ENCODE measurements around the gene OLFM1.

Gene OLFM1

GRCh38 chr9:135096408-135096895 lies 9.0 kb downstream of the OLFM1 start:
- TF ChIP-seq SIN3A (IDR thresholded peaks at IDR 0.05; ENCODE audit: borderline replicate concordance, insufficient read depth, low read length) (no peak), POLR2AphosphoS5 (IDR thresholded peaks at IDR 0.05; ENCODE audit: low read depth, low read length) (no peak), REST (IDR thresholded peaks at IDR 0.05; ENCODE audit: insufficient read depth in 1 of 2, low read depth in 2 of 2, low read length in 2 of 2) (no peak), TAF1 (IDR thresholded peaks at IDR 0.05; ENCODE audit: borderline replicate concordance, insufficient read depth, low read length) (no peak), FOXP2 (optimal IDR thresholded peaks at IDR 0.05; ENCODE audit: borderline replicate concordance, extremely low read depth, extremely low read length, insufficient read depth) (no peak)

GRCh38 chr9:135098400-135099105 lies 11.1 kb downstream of the OLFM1 start:
- no peak for TF ChIP-seq SIN3A (IDR thresholded peaks at IDR 0.05; ENCODE audit: borderline replicate concordance, insufficient read depth, low read length)
- TF ChIP-seq POLR2AphosphoS5 (IDR thresholded peaks at IDR 0.05; ENCODE audit: low read depth, low read length), result no peak
- no peak for TF ChIP-seq FOXP2 (optimal IDR thresholded peaks at IDR 0.05; ENCODE audit: borderline replicate concordance, extremely low read depth, extremely low read length, insufficient read depth)
- TF ChIP-seq TAF1 (IDR thresholded peaks at IDR 0.05; ENCODE audit: borderline replicate concordance, insufficient read depth, low read length), result no peak
- TF ChIP-seq REST (IDR thresholded peaks at IDR 0.05; ENCODE audit: insufficient read depth in 1 of 2, low read depth in 2 of 2, low read length in 2 of 2), result peak; percentile 87 to 92

- TF ChIP-seq FOXP2 (optimal IDR thresholded peaks at IDR 0.05; ENCODE audit: borderline replicate concordance, extremely low read depth, extremely low read length, insufficient read depth) (no peak), TAF1 (IDR thresholded peaks at IDR 0.05; ENCODE audit: borderline replicate concordance, insufficient read depth, low read length) (no peak), POLR2AphosphoS5 (IDR thresholded peaks at IDR 0.05; ENCODE audit: low read depth, low read length) (no peak), REST (IDR thresholded peaks at IDR 0.05; ENCODE audit: insufficient read depth in 1 of 2, low read depth in 2 of 2, low read length in 2 of 2) (no peak), SIN3A (IDR thresholded peaks at IDR 0.05; ENCODE audit: borderline replicate concordance, insufficient read depth, low read length) (no peak)
Observed at GRCh38 chr9:135099574-135099973, 12.1 kb downstream of the OLFM1 start.

DNA sequence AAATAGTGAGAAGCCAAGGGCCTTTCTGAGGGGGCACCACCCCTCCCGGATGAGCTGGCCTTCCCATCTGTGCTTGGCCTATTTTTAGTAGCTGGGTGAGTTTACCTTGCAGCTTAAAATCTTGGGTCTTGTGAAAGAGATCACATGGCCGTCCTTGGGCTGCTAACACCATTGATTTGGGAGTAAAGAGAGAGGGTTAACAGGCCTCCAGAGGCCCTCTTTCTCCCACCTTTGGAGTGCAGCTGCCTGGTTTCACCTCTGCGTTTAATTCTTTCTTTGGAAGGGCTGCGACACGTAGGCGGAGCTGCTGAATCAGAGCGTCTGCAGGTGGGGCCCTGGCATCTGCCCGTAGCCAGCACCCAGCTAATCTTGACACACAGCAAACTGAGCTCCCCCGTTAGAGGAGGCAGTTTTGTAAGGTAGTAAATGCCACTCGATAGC lies 12.8 kb downstream of the OLFM1 start:
- TF ChIP-seq FOXP2 (optimal IDR thresholded peaks at IDR 0.05; ENCODE audit: borderline replicate concordance, extremely low read depth, extremely low read length, insufficient read depth), result no peak
- no peak for TF ChIP-seq POLR2AphosphoS5 (IDR thresholded peaks at IDR 0.05; ENCODE audit: low read depth, low read length)
- no peak for TF ChIP-seq TAF1 (IDR thresholded peaks at IDR 0.05; ENCODE audit: borderline replicate concordance, insufficient read depth, low read length)
- no peak for TF ChIP-seq SIN3A (IDR thresholded peaks at IDR 0.05; ENCODE audit: borderline replicate concordance, insufficient read depth, low read length)
- no peak for TF ChIP-seq REST (IDR thresholded peaks at IDR 0.05; ENCODE audit: insufficient read depth in 1 of 2, low read depth in 2 of 2, low read length in 2 of 2)

Data from PFSK-1 (cell line).